H9 (cell line): ENCODE results near the gene ACBD6. TPM values are rescaled to one million over a fixed set of nuclear protein-coding genes. Genes with fewer than 3 reads are reported as not detected.

Source experiments
- DNase-seq: peaks from one replicate; pipeline ENCODE4 v3.0.0-alpha.2; 2017
- H2AFZ ChIP-seq: one replicate; pipeline ENCODE4 v1.6.1; 2013; ENCODE audit warnings: mild to moderate bottlenecking, low read length, control low read depth, moderate library complexity
- H2AK5ac ChIP-seq: 2 replicates; pipeline ENCODE4 v1.6.1; 2013; ENCODE audit warnings: low read length, control low read depth, mixed read lengths; ENCODE audit not compliant: insufficient read length
- H2BK120ac ChIP-seq: one replicate; pipeline ENCODE4 v1.6.1; 2013; ENCODE audit warnings: low read depth, mild to moderate bottlenecking, low read length, control low read depth, inconsistent platforms; ENCODE audit not compliant: poor library complexity, severe bottlenecking
- H2BK12ac ChIP-seq: 2 replicates; pipeline ENCODE4 v1.6.1; 2013; ENCODE audit warnings: low read length, control low read depth, mixed read lengths, low read depth; ENCODE audit not compliant: insufficient read length
- H2BK15ac ChIP-seq: 2 replicates; pipeline ENCODE4 v1.6.1; 2013; ENCODE audit warnings: low read depth, low read length, control low read depth
- H2BK20ac ChIP-seq: one replicate; pipeline ENCODE4 v1.6.1; 2013; ENCODE audit warnings: low read depth, mild to moderate bottlenecking, low read length, control low read depth, inconsistent platforms; ENCODE audit not compliant: poor library complexity, severe bottlenecking
- H2BK5ac ChIP-seq: 2 replicates; pipeline ENCODE4 v1.6.1; 2013; ENCODE audit warnings: low read length, control low read depth, mixed read lengths; ENCODE audit not compliant: insufficient read length
- H3K14ac ChIP-seq: 2 replicates; pipeline ENCODE4 v1.6.1; 2013; ENCODE audit warnings: low read length, control low read depth; ENCODE audit not compliant: insufficient read depth
- H3K18ac ChIP-seq: 2 replicates; pipeline ENCODE4 v1.6.1; 2013; ENCODE audit warnings: low read depth, mild to moderate bottlenecking, mixed read lengths, low read length, control low read depth; ENCODE audit not compliant: insufficient read length
- H3K23ac ChIP-seq: 2 replicates; pipeline ENCODE4 v1.6.1; 2013; ENCODE audit warnings: low read length, control low read depth, mixed read lengths, low read depth; ENCODE audit not compliant: insufficient read length
- H3K23me2 ChIP-seq: 2 replicates; pipeline ENCODE4 v1.6.1; 2013; ENCODE audit warnings: low read depth, mild to moderate bottlenecking, mixed read lengths, low read length, control low read depth; ENCODE audit not compliant: insufficient read length, poor library complexity, severe bottlenecking
- H3K27ac ChIP-seq: 2 replicates; pipeline ENCODE4 v1.5.1; 2013; ENCODE audit warnings: low read length, control low read depth, mixed read lengths, low read depth; ENCODE audit not compliant: insufficient read length
- H3K27me3 ChIP-seq: 2 replicates; pipeline ENCODE4 v1.6.1; 2013; ENCODE audit warnings: low read length, control low read depth, inconsistent platforms; ENCODE audit not compliant: insufficient read depth
- H3K4ac ChIP-seq: 2 replicates; pipeline ENCODE4 v1.6.1; 2013; ENCODE audit warnings: low read depth, mild to moderate bottlenecking, control low read depth, inconsistent platforms, low read length, moderate library complexity
- H3K4me1 ChIP-seq: 2 replicates; pipeline ENCODE4 v1.6.1; 2013; ENCODE audit warnings: low read length, control low read depth, inconsistent platforms; ENCODE audit not compliant: insufficient read depth
- H3K4me2 ChIP-seq: 2 replicates; pipeline ENCODE4 v1.6.1; 2013; ENCODE audit warnings: low read length, control low read depth, mixed read lengths; ENCODE audit not compliant: insufficient read length, insufficient read depth
- H3K56ac ChIP-seq: 2 replicates; pipeline ENCODE4 v1.6.1; 2013; ENCODE audit warnings: low read depth, mild to moderate bottlenecking, mixed read lengths, low read length, control low read depth; ENCODE audit not compliant: insufficient read length
- H3K79me1 ChIP-seq: 2 replicates; pipeline ENCODE4 v1.6.1; 2013; ENCODE audit warnings: low read depth, mild to moderate bottlenecking, moderate library complexity, low read length, control low read depth, inconsistent platforms; ENCODE audit not compliant: insufficient read depth, poor library complexity, severe bottlenecking
- H3K79me2 ChIP-seq: 2 replicates; pipeline ENCODE4 v1.6.1; 2013; ENCODE audit warnings: low read length, control low read depth, inconsistent platforms; ENCODE audit not compliant: insufficient read depth
- H3K9ac ChIP-seq: 2 replicates; pipeline ENCODE4 v1.6.1; 2013; ENCODE audit warnings: low read length, control low read depth, mixed read lengths; ENCODE audit not compliant: insufficient read length; ENCODE audit errors: extremely low read depth
- H3K9me3 ChIP-seq: one replicate; pipeline ENCODE4 v1.6.1; 2013; ENCODE audit warnings: low read depth, low read length, inconsistent platforms; ENCODE audit not compliant: control insufficient read depth
- H3T11ph ChIP-seq: one replicate; pipeline ENCODE4 v1.6.1; 2013; ENCODE audit warnings: mild to moderate bottlenecking, low read length, control low read depth, inconsistent platforms
- H4K20me1 ChIP-seq: one replicate; pipeline ENCODE4 v1.6.1; 2013; ENCODE audit not compliant: control insufficient read depth, insufficient read length, insufficient read depth
- H4K5ac ChIP-seq: 2 replicates; pipeline ENCODE4 v1.6.1; 2013; ENCODE audit warnings: low read depth, mild to moderate bottlenecking, mixed read lengths, low read length, control low read depth; ENCODE audit not compliant: insufficient read length
- H4K8ac ChIP-seq: replicated peaks from 2 replicates; pipeline ENCODE4 v1.6.1; 2013; ENCODE audit warnings: low read length, control low read depth, mixed read lengths, low read depth; ENCODE audit not compliant: insufficient read length
- H4K91ac ChIP-seq: 2 replicates; pipeline ENCODE4 v1.6.1; 2013; ENCODE audit warnings: low read depth, mild to moderate bottlenecking, moderate library complexity, mixed read lengths, low read length, control low read depth; ENCODE audit not compliant: insufficient read length
- H3K27ac Mint-ChIP-seq, 3 experiments: 2 replicates in 2 of 3; 3 replicates in 1 of 3; pipeline ENCODE4 v1.8.0; 2020 to 2021; ENCODE audit warnings: mixed read lengths in 3 of 3, mild to moderate bottlenecking in 1 of 3, moderate library complexity in 1 of 3
- H3K27me3 Mint-ChIP-seq: 2 replicates; pipeline ENCODE4 v1.8.0; 2021; ENCODE audit warnings: low read depth, mild to moderate bottlenecking, moderate library complexity, mixed read lengths
- H3K36me3 Mint-ChIP-seq, 3 experiments: 2 replicates in 2 of 3; 3 replicates in 1 of 3; pipeline ENCODE4 v1.8.0; 2020 to 2021; ENCODE audit warnings: low read depth in 3 of 3, mixed read lengths in 3 of 3; ENCODE audit not compliant: insufficient read depth in 1 of 3
- H3K4me1 Mint-ChIP-seq, 2 experiments: 2 replicates each; pipeline ENCODE4 v1.8.0; 2020; ENCODE audit warnings: mixed read lengths in 2 of 2
- H3K4me3 Mint-ChIP-seq, 2 experiments: 2 replicates in 1 of 2; 3 replicates in 1 of 2; pipeline ENCODE4 v1.8.0; 2020 to 2021; ENCODE audit warnings: mild to moderate bottlenecking in 2 of 2, mixed read lengths in 2 of 2, moderate library complexity in 1 of 2
- H3K9me3 Mint-ChIP-seq, 2 experiments: 2 replicates in 1 of 2; 3 replicates in 1 of 2; pipeline ENCODE4 v1.8.0; 2020; ENCODE audit warnings: mild to moderate bottlenecking in 2 of 2, mixed read lengths in 2 of 2, moderate library complexity in 1 of 2
- CTCF ChIP-seq: fragments of 200-600 bp; sonication (generic); conservative IDR thresholded peaks from 3 replicates; pipeline ENCODE4 v1.8.0; 2021; ENCODE audit warnings: antibody characterized with exemption, mild to moderate bottlenecking
- WGBS: extraction: QIAGEN DNeasy Blood & Tissue Kit; methylation state at CpG from one replicate; pipeline ENCODE4 v1.1.7; 2013; ENCODE audit warnings: missing lambda C conversion rate, low lambda C conversion rate, mixed read lengths; ENCODE audit not compliant: insufficient read length; ENCODE audit errors: extremely low coverage; 5-methylcytosine and 5-hydroxymethylcytosine counted together
- total RNA-seq: library from RNA; stranded (reverse); gene quantifications from 2 replicates; pipeline ENCODE4 v1.2.1, GENCODE V29; 2021

ACBD6 gene
- total RNA-seq, 1 experiment from 2014 or later = 51.4 TPM

- Histone ChIP-seq H3K4ac (no peak overlapping the region), H3K18ac (no peak overlapping the region), H4K5ac (no peak overlapping the region), H3K4me1 (no peaks in the 10 kb centered on the region), H3K23me2 (no peaks in the 10 kb centered on the region), H2BK20ac (no peak overlapping the region), H2BK120ac (no peak overlapping the region), H3T11ph (no peak overlapping the region), H3K27ac (no peak overlapping the region), H2BK5ac (no peak overlapping the region), H4K8ac (no peak overlapping the region), H2AFZ (no peak overlapping the region), H3K23ac (no peak overlapping the region), H3K79me1 (peaks cover 3% of the 10 kb centered on the region), H2BK15ac (no peak overlapping the region), H2BK12ac (no peak overlapping the region), H3K14ac (no peak overlapping the region), H3K9ac (no peak overlapping the region), H3K27me3 (no peaks in the 10 kb centered on the region), H4K20me1 (no peaks in the 10 kb centered on the region), H3K4me2 (no peak overlapping the region), H3K56ac (no peak overlapping the region), H3K9me3 (peaks cover 5% of the 10 kb centered on the region), H2AK5ac (no peak overlapping the region), H3K79me2 (no peaks in the 10 kb centered on the region), H4K91ac (no peak overlapping the region)
- Mint-ChIP-seq H3K4me3 (no peak overlapping the region), H3K4me1 (peaks cover 4 to 5% of the 10 kb centered on the region in 2 experiments; a peak in 2 of 4 replicates), H3K9me3 (peaks cover 48 to 58% of the 10 kb centered on the region in 2 experiments), H3K36me3 (peaks cover 34 to 62% (median 38%) of the 10 kb centered on the region in 3 experiments), H3K27ac (no peak overlapping the region), H3K27me3 (no peaks in the 10 kb centered on the region)
- no peak for TF ChIP-seq CTCF
- no peak for DNase-seq
- WGBS = no CpG with 5 or more reads among the region's 3 CpGs
Measured at GRCh38 chr1:180384286-180385005, 117.9 kb downstream of the ACBD6 start.
